NCI-H82 treated with DMSO at 0.1 percent for 48 hours (cell line): ENCODE measurements around the gene RNF220.
"Not testable (repeated sequence)": the region's sequence is repeated elsewhere in the genome, so short reads cannot be mapped to it uniquely, and the experiment has no call there.

Source experiments
- DNase-seq: peaks from one replicate; lab custom pipeline; 2025; ENCODE audit not compliant: unreplicated experiment; lab: John Stamatoyannopoulos, UW

Gene RNF220

GRCh38 chr1:44648529-44649250, 243.6 kb downstream of the RNF220 start:
- DNase-seq, result no peak

DNA sequence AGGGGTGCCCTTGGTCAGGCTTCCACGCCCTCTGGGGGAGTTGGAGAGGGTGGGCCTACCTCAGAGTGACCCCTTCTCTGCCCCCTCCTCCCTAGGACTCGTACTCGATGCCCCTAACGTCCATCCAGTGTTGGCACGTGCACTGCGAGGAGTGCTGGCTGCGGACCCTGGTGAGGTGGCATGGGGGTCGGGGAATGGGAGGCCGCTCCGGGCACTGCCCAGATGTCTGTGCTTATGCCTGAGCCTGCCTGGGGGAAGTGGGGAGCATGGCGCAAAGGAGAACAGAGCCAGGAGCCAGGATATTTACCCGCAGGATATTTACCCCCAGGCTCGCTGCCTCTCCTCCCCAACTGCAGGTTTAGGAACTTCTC, 244.7 kb downstream of the RNF220 start:
- DNase-seq, result no peak

DNA sequence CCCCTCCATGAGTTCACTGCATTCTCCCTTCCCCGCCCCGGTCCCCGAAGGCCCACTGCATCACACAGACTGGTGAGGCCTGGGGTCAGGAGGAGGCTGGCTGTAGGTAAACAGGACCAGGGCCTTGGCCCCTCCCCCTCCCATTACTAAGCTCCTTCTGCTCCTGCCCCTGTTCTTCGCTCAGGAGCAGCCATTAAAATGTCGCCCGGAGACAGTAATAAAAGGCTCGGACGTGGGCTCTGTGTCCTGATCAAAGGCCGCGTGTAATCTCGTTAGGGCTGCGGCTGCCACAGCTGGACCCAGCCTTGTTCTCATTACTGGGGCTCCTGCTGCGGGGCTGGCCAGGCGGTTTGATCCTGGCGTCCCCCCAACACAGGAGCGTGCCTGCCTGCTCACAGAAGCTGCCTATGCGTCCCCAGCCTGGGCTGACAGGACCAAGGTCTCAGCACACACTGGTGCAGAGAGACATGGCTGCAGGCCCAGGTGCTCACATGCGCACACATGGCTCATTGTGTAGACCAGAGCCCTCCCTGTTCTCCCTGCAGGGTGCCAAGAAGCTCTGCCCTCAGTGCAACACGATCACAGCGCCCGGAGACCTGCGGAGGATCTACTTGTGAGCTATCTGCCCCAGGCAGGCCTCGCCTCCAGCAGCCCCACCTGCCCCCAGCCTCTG, 245.2 kb downstream of the RNF220 start:
- DNase-seq, result peak; percentile 65

DNA sequence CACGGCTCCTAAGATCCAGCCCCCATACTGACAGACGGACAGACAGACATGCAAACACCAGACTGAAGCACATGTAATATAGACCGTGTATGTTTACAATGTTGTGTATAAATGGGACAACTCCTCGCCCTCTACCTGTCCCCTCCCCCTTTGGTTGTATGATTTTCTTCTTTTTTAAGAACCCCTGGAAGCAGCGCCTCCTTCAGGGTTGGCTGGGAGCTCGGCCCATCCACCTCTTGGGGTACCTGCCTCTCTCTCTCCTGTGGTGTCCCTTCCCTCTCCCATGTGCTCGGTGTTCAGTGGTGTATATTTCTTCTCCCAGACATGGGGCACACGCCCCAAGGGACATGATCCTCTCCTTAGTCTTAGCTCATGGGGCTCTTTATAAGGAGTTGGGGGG, 246.0 kb downstream of the RNF220 start:
- DNase-seq, result no peak

- DNase-seq, result peak; percentile 55
These were observed 247.5 kb downstream of the RNF220 start for GRCh38 chr1:44652445-44653106.

- DNase-seq, result no peak
These were observed 248.3 kb downstream of the RNF220 start for GRCh38 chr1:44653107-44653964.

DNA sequence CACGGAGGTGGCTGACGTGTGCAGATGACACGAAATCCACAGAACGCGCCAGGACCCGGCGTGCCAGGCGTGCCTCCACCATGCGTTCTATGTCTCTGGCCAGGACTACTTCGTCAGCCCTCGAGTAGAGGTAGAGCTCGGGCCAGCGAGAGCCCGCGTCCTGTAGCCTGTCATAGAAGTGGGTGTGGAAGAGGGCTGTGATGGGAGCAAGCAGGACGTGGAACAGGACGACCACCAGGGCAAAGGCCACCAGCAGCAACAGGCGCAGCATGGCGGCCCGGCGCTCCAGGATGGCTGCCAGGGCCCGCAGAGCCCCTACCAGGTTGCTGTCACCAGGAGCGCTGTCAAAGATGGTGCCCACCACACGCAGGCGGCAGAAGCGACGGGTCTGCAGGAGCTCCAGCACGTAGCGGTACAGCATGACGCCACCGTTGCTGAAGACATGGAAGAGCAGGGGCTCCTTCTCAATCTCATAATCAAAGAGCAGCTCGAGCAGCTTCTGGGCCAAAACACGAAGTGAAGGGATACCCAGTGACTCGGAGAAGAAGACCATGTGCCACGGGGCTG, 249.6 kb downstream of the RNF220 start:
- DNase-seq, result no peak

GRCh38 chr1:44655609-44656008, 250.6 kb downstream of the RNF220 start:
- DNase-seq, result peak; percentile 18

DNA sequence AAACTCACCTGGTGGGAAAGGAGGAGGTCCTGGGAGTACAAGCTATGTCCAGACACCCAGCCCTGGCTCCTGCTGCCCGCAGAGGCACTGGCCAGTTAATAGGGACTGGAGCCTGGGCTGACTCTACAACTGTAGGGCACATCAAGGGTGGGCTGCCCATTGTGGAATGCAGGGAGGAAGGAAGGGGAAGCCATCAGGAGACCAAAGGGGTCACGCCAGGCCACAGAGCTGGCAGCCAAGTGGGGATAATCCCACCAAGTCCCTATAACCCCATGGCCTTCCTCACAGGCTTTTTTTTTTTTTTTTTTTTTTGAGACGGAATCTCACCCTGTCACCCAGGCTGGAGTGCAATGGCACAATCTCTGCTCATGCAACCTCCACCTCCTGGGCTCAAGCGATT, 254.5 kb downstream of the RNF220 start:
- DNase-seq, result no peak

DNA sequence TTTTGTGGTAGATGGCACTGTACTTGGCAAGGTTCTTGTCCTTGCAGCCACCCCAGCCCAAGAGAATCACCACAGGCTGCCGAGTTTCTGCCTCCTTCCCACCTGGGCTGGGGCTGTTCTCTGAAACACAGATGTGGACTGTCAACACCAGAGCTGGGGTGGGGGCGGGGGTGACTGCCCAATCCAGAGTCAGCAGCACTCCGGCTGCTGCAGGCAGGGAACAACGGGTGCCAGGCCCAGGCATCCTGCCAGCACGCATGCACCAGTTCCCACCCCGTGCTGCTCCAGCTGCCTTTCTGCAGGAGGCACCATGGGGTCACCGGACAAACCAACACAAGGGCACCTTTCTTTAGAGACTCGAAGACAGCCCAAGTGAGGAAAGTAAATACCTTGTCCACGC, 255.1 kb downstream of the RNF220 start:
- no peak for DNase-seq

- no peak for DNase-seq
These were observed 257.0 kb downstream of the RNF220 start for GRCh38 chr1:44661781-44662682.

DNA sequence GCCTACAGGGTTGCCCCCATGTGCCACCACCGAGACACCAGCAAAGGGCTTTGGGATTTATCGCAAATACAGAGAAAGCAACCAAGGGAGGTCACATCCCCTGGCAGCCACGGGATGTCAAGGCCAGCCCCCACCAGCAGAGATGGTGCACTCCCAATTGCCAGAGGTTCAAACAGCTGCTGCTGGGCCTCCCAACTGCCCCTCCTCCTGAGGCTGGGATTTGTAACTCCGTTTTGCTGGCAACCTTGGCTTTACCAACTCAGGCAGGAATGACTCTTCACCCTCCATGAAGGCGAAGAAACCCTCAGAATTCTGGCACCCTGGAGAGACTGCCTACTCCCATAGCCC, 257.6 kb downstream of the RNF220 start:
- DNase-seq, result no peak

DNA sequence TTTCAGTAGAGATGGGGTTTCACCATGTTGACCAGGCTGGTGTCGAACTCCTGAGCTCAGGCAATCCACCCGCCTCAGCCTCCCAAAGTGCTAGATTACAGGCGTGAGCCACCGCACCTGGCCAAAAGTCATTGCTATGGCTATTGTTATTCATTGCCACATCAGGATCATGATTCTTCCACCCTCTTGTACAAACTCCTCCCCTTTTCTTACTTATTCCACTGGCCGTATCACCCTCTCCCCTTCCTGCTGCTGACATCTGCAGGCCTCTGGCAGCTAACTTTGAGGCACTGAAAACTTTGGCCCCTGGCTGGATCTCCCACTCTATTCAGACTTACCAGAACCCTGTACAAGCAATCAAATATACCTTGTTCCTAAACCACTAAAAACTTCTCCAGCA, 258.4 kb downstream of the RNF220 start:
- no peak for DNase-seq

DNA sequence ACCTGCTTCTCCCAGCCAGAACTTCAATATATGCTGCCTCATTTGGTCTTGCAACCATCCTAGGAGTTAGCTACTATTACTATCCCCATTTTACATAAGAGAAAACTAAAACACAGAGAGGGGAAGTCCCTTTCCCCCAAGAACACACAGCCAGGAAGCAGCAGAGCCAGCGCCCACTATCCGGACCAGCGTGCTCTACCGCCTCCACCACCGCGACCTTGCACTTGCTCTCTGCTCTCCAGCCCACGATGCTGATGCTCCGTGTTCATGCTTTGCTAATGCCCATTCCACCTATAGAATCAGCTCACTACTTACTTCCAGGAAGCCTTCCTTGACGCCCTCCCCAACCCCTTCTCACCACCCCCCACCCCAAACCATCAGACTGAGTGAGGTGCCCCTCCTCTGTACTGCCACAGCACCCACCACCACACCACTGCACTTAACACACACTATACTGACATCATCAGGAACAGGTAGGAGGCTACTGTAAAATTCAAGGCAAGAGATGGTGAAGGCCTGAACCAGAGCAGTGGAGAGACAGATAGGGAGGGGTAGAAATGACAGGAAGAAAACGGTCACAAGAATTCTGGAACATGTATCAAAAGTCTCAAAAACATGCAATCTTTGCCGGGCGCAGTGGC, 259.8 kb downstream of the RNF220 start:
- no peak for DNase-seq

DNA sequence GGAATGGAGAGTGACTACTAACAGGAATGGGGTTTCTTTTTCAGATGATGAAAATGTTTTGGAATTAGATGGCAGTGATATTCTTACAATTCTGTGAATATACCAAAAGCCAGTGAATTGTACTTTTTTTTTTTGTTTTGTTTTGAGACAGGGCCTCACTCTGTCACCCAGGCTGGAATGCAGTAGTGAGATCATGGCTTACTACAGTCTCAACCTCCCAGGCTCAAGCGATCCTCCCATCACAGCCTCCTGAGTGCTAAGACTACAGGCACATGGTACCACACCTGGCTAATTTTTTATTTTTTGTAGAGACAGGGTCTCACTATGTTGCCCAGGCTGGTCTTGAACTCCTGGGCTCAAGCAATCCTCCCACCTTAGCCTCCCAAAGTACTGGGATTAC, 261.7 kb downstream of the RNF220 start:
- not testable (repeated sequence) for DNase-seq

DNA sequence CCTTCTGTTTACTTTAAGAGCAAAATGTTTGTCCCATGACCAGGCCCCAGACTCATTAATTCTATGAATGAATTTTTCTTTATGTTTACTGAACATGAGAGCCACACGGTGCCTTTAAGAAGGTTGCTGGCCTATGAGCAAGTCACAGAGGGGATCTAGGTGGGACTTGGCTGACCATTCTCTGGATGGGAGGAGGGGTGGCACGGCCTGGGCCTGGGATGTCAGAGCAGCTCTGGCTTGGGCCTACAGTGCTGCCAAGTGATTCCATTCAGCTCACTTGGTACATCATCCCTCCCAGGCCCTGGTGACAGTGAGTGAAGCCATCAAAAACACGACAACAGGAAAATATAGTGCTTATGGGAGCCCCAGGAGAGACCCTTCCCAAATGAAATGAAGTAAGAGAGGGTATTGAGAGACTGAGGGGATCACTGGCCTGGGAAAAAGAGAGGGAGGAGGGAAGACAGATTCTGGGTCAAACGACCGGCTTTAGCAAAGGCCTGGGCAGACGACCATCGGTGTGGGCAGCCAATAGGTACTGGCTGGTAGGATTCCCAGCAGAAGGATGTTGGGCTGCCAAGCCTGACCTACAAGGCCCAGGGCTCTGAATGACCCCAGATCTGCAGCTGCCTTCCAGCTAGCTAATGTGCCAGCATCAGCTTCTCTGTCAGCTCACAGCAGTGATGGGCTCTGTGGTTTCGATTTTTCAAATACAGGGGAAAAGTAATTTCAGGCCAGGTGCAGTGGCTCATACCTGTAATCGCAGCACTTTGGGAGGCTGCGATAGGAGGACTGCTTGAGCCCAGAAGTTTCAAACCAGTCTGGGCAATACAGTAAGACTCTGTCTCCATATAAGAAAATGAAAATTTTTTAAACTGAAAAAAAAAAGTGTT, 265.9 kb downstream of the RNF220 start:
- DNase-seq, result no peak

DNA sequence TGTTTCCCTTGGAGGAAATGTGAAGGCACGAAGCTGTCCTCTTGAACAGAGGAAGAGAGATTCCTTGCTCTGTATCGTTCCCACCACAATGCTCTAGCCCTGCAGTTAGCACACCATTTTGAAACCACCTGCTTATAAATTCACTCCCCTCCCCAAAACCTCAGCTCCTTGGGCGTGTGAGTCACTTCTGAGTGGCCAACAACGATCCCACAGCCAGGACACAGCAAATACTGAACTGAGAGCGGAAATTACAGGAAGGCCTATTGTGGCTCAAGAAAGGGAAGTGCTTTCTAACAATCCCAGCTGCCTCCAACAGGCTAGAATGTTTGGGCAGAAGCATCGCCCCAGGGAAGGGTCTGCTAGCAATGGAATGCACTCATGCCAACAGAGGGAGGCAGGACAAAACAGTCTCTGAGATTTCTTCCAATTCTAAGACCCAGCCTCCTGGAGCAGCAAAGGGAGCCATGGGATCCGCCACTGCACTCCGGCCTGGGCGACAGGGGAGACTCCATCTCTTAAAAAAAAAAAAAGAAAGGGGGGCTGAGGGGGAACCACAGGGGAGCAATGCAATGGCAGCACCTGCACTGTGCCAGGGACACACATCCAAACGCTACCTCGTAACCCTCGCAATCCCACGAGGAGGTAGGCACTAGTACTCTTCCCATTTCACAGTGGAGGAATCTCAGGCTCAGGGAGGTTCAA, 267.4 kb downstream of the RNF220 start:
- no peak for DNase-seq
